B cell (primary cell): Measurements from ENCODE around the gene PTPRN2. TPM values are rescaled to one million over a fixed set of nuclear protein-coding genes. Genes with fewer than 3 reads are reported as not detected.

Experiments
- ATAC-seq: fragments of 200-7000 bp; cut with Tn5 transposase; one replicate; pipeline ENCODE4 v1.10.0; 2021; ENCODE audit warnings: low read depth, mild to moderate bottlenecking, moderate number of reproducible peaks, moderate library complexity
- CTCF ChIA-PET: fragments of 350-600 bp; sonication (Branson Sonifier 250); formaldehyde crosslinking; loops from one replicate; lab custom pipeline; 2021; ENCODE audit warnings: antibody characterized with exemption, inconsistent platforms; lab: Charles Lee
- POLR2A ChIA-PET: fragments of 350-600 bp; sonication (Branson Sonifier 250); formaldehyde crosslinking; loops from one replicate; lab custom pipeline; 2021; ENCODE audit warnings: antibody characterized with exemption; lab: Charles Lee
- DNase-seq: peaks from one replicate; pipeline ENCODE4 v3.0.0; 2013
- H2AFZ ChIP-seq: 2 replicates; pipeline ENCODE4 v1.6.1; 2012; ENCODE audit warnings: mild to moderate bottlenecking, low read depth, low read length; ENCODE audit not compliant: insufficient read depth, poor library complexity, severe bottlenecking
- H3K27ac ChIP-seq, 2 donors: 1 replicate in 1 of 2; 2 replicates in 1 of 2; pipeline ENCODE4 v1.5.1; 2012 to 2013; ENCODE audit warnings: low read length in 2 of 2, mild to moderate bottlenecking in 2 of 2, moderate library complexity in 1 of 2
- H3K27me3 ChIP-seq, 4 experiments: fragments of 200-600 bp in 1 of 4; sonication (generic) in 1 of 4; replicated peaks in 1 of 4; 1 replicate in 2 of 4; 2 replicates in 2 of 4; pipeline versions ENCODE4 v1.6.1 to v1.7.0; 2013 to 2016; ENCODE audit warnings: low read length in 3 of 4, mild to moderate bottlenecking in 2 of 4, mixed read lengths in 1 of 4, moderate library complexity in 1 of 4; ENCODE audit not compliant: insufficient read depth in 4 of 4, control insufficient read depth in 3 of 4; ENCODE audit errors: control extremely low read depth in 1 of 4
- H3K36me3 ChIP-seq, 2 experiments: replicated peaks in 1 of 2; 1 replicate in 1 of 2; 2 replicates in 1 of 2; pipeline versions ENCODE4 v1.6.1 to v1.7.1; 2013; ENCODE audit warnings: low read length in 1 of 2; ENCODE audit not compliant: insufficient read depth in 2 of 2, control insufficient read depth in 1 of 2; ENCODE audit errors: control extremely low read depth in 1 of 2, extremely low read depth in 1 of 2
- H3K4me1 ChIP-seq, 2 donors: fragments of 200-600 bp in 1 of 2; sonication (generic) in 1 of 2; 1 replicate in 1 of 2; 2 replicates in 1 of 2; pipeline versions ENCODE4 v1.5.1 to v1.6.1; 2013 to 2017; ENCODE audit warnings: low read length in 2 of 2; ENCODE audit not compliant: control insufficient read depth in 2 of 2, insufficient read depth in 2 of 2
- H3K4me2 ChIP-seq: replicated peaks from 2 replicates; pipeline ENCODE3; 2012; ENCODE audit warnings: mild to moderate bottlenecking, low read depth, low read length; ENCODE audit not compliant: poor library complexity, severe bottlenecking
- H3K4me3 ChIP-seq, 5 experiments: fragments of 200-600 bp in 1 of 5; sonication (generic) in 1 of 5; 1 replicate in 3 of 5; 2 replicates in 2 of 5; pipeline versions ENCODE4 v1.5.1 to v1.7.0; 2011 to 2016; ENCODE audit warnings: low read length in 4 of 5, mild to moderate bottlenecking in 4 of 5, low read depth in 2 of 5, control low read depth in 1 of 5, moderate library complexity in 1 of 5; ENCODE audit not compliant: insufficient read depth in 1 of 5; ENCODE audit errors: control extremely low read depth in 1 of 5, extremely low read depth in 1 of 5
- H3K79me2 ChIP-seq: fragments of 200-600 bp; sonication (generic); one replicate; pipeline ENCODE4 v1.6.0; 2016; ENCODE audit warnings: low read length; ENCODE audit not compliant: control insufficient read depth, insufficient read depth
- H3K9ac ChIP-seq: fragments of 200-600 bp; sonication (generic); 2 replicates; pipeline ENCODE4 v1.6.1; 2017; ENCODE audit warnings: mild to moderate bottlenecking, low read length, moderate library complexity
- H3K9me3 ChIP-seq, 3 donors: one replicate each; pipeline versions ENCODE4 v1.6.1 to v1.7.1; 2013; ENCODE audit warnings: low read length in 2 of 3; ENCODE audit not compliant: control insufficient read depth in 2 of 3, insufficient read depth in 1 of 3; ENCODE audit errors: control extremely low read depth in 1 of 3
- H4K20me1 ChIP-seq: 2 replicates; pipeline ENCODE4 v1.6.0; 2012; ENCODE audit warnings: mild to moderate bottlenecking, low read length; ENCODE audit not compliant: insufficient read depth, control insufficient read depth, poor library complexity, severe bottlenecking
- H3K27ac Mint-ChIP-seq: one replicate; pipeline ENCODE4 v1.8.0; 2021; ENCODE audit warnings: mixed read lengths
- H3K27me3 Mint-ChIP-seq: one replicate; pipeline ENCODE4 v1.8.0; 2021; ENCODE audit warnings: mixed read lengths
- H3K4me1 Mint-ChIP-seq: one replicate; pipeline ENCODE4 v1.8.0; 2021; ENCODE audit warnings: mixed read lengths
- H3K4me3 Mint-ChIP-seq: one replicate; pipeline ENCODE4 v1.8.0; 2021; ENCODE audit warnings: mixed read lengths
- H3K9me3 Mint-ChIP-seq: one replicate; pipeline ENCODE4 v1.8.0; 2022; ENCODE audit warnings: mixed read lengths; ENCODE audit not compliant: insufficient read depth
- EZH2 ChIP-seq: IDR thresholded peaks from 2 replicates; pipeline ENCODE4 v1.6.1; 2012; ENCODE audit warnings: borderline replicate concordance, low read depth, mild to moderate bottlenecking, moderate library complexity, low read length; ENCODE audit not compliant: insufficient read depth, poor library complexity, severe bottlenecking
- WGBS: methylation state at CpG from one replicate; pipeline ENCODE4 v1.1.5; 2013; ENCODE audit warnings: missing lambda C conversion rate; ENCODE audit not compliant: insufficient coverage; 5-methylcytosine and 5-hydroxymethylcytosine counted together
- intact Hi-C: fragments of 100-400 bp; cut with micrococcal nuclease; formaldehyde crosslinking; loops from one replicate; pipeline ENCODE4 v1.10.0; 2022
- polyA plus RNA-seq: library from polyadenylated mRNA; depleted of rRNA; stranded (reverse); fragments of >200 nt; gene quantifications from 2 replicates; pipeline ENCODE4 v1.2.3, GENCODE V29; 2012
- total RNA-seq, 2 donors: library from RNA; stranded (reverse); fragments of 120-200 nt in 1 of 2; gene quantifications; 1 replicate in 1 of 2; 2 replicates in 1 of 2; pipeline versions ENCODE4 v1.2.3 to v1.2.4, GENCODE V29; 2013 to 2022
- TF ChIP-seq, protein P1 (sequence below): fragments of 200-600 bp; IDR thresholded peaks from one replicate; pipeline ENCODE4 v1.8.0; 2022; ENCODE audit warnings: antibody characterized with exemption, mild to moderate bottlenecking

Gene PTPRN2
- total and polyA plus RNA-seq, 2 donors (not counting 1 experiment from before 2014, with no cell fraction given) = 2.0 to 5.0 TPM

DNA sequence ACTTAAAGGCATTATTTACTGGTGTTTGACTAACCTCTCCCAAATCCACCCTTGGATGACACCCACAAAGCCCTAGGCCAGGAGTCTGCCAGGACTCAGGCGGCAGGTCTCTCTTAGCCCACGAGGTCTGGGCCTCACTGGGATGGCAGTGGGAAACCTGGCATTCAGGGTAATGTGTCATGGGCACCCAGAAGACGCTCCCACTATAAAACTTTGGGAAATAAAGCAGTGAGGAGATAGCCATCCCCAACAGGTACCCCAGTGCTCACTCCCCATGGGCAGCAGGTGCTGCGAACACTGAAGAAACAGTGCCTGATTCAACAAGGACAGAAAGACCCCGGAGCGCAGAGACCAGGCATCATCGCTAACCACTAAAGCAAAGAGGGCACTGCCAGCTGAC lies 14.4 kb upstream of the PTPRN2 start:
- H3K4me3 Mint-ChIP-seq = no peak overlapping the region
- intact Hi-C loops = no loop called here
- no peak overlapping the region for H3K27ac Mint-ChIP-seq
- H3K4me1 Mint-ChIP-seq = peaks cover 3% of the 10 kb centered on the region
- no peak for DNase-seq
- Histone ChIP-seq H3K9ac (no peak overlapping the region), H3K4me2 (no peak overlapping the region), H3K36me3 (no peaks in the 10 kb centered on the region), H3K4me1 (no peaks in the 10 kb centered on the region), H3K4me3 (no peak overlapping the region), H4K20me1 (no peaks in the 10 kb centered on the region), H3K27me3 (no peaks in the 10 kb centered on the region), H3K79me2 (no peaks in the 10 kb centered on the region), H3K9me3 (peaks cover 0 to 6% (median 0%) of the 10 kb centered on the region in 3 donors), H3K27ac (no peak overlapping the region), H2AFZ (no peak overlapping the region)
- CTCF ChIA-PET = no interaction called here
- no peaks in the 10 kb centered on the region for H3K27me3 Mint-ChIP-seq
- ATAC-seq = no peak
- 86% methylated on average over 7 of the region's 7 CpGs for WGBS
- POLR2A ChIA-PET = no interaction called here
- TF ChIP-seq, protein P1, sequence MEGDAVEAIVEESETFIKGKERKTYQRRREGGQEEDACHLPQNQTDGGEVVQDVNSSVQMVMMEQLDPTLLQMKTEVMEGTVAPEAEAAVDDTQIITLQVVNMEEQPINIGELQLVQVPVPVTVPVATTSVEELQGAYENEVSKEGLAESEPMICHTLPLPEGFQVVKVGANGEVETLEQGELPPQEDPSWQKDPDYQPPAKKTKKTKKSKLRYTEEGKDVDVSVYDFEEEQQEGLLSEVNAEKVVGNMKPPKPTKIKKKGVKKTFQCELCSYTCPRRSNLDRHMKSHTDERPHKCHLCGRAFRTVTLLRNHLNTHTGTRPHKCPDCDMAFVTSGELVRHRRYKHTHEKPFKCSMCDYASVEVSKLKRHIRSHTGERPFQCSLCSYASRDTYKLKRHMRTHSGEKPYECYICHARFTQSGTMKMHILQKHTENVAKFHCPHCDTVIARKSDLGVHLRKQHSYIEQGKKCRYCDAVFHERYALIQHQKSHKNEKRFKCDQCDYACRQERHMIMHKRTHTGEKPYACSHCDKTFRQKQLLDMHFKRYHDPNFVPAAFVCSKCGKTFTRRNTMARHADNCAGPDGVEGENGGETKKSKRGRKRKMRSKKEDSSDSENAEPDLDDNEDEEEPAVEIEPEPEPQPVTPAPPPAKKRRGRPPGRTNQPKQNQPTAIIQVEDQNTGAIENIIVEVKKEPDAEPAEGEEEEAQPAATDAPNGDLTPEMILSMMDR = no peak
- TF ChIP-seq EZH2 = no peak
- H3K9me3 Mint-ChIP-seq = no peaks in the 10 kb centered on the region

DNA sequence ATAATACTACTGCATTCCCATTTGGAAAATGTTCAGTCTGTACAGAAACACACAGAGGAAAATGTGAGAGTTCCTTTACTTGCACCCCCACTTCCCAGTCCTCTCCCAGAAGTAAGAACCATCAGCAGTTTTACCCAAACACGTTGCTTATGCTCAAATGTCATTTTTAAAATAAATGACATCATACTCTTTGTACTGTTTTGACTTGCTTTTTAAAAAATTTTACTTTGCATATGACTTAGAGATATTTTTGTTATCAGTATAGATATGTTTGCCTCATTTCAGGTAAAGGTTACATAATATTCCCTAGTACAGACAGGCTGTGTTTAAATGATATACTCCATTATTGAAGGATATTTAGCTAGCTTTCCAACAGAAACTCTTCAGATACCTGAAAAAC lies 13.5 kb upstream of the PTPRN2 start:
- no peak for ATAC-seq
- Histone ChIP-seq H3K27ac (no peak overlapping the region), H3K4me1 (no peaks in the 10 kb centered on the region), H3K9ac (no peak overlapping the region), H3K79me2 (no peaks in the 10 kb centered on the region), H3K27me3 (no peaks in the 10 kb centered on the region), H2AFZ (no peak overlapping the region), H3K36me3 (no peaks in the 10 kb centered on the region), H3K4me2 (no peak overlapping the region), H4K20me1 (no peaks in the 10 kb centered on the region), H3K9me3 (peaks cover 0 to 6% (median 0%) of the 10 kb centered on the region in 3 donors), H3K4me3 (no peak overlapping the region)
- DNase-seq = no peak
- intact Hi-C loops = no loop called here
- no peak for TF ChIP-seq EZH2
- TF ChIP-seq, protein P1 = no peak
- H3K9me3 Mint-ChIP-seq = no peaks in the 10 kb centered on the region
- ChIA-PET CTCF (no interaction called here), POLR2A (no interaction called here)
- H3K4me1 Mint-ChIP-seq = peaks cover 3% of the 10 kb centered on the region
- H3K27ac Mint-ChIP-seq = no peak overlapping the region
- no peaks in the 10 kb centered on the region for H3K27me3 Mint-ChIP-seq
- H3K4me3 Mint-ChIP-seq = no peak overlapping the region
- no CpG with 5 or more reads among the region's 1 CpG for WGBS
